HG03558 (cell line): ENCODE results near the gene CYP2C9.

Experiments used
- ATAC-seq: cut with Tn5 transposase; IDR thresholded peaks from one replicate; pipeline ENCODE4 v1.9.1; 2021; ENCODE audit warnings: moderate number of reproducible peaks; ENCODE audit not compliant: unreplicated experiment; ENCODE audit errors: extremely low read depth

The CYP2C9 gene

DNA sequence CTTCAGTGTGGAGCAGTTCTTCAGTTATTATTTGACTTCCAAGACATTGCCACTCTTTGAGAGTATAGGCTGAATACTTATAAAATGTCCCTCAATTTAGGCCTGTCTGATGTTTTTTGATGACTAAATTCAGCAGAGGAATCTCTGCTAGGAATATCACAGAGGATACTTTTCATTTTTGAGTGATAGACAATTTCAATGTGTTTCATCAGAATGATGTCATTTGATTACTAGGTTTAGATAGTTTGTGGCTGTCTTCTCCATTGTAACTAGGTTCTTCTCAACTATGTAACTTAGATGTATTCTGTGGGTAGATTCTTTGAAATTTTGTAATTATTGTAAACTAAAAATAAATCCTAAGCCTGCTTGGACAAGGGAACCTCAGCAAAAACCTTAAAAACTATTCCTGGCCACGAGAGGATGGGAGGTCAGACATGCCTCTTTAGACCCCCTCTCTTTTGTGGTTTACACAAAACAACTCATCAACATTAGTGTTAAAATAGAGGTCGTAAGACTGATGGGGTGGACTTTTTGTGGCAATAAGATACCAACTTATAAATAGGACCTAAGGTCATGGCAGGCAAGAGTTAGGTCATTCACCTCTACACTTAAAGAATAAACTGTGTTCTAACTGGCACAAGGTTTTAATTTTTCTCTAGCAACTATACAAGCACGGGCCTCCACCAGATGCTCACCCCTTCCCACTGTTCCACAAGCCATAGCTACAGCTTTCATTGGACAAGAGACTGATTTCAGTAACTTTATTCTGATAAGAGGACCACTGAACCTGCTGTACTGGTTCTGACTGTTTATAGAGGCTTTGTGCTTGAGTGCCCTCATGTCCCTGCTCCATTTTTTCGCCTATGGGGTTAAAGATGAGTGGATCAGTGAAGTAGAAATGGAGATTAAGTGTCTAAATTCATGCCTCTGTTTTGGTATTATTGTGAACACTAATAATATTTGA is 97.2 kb downstream of the CYP2C9 start:
- ATAC-seq, result no peak

DNA sequence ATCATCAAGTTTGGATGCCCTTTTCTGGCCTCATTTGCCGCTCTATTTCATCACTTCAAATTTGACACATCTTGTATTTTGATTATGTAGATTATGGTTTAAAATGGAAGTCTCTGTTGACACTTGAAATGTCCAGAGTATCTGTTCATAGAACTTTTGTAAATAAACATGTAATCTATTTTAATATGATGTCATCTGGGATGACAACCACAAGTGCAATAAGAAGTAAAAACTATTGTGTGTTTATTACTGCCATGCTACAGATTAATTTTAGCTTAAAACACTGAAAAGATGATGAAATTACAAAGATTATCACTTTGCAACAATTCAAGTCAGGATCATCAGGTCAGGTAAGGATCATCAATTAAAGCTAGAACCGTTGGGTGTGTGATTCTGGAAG is 100.8 kb downstream of the CYP2C9 start:
- ATAC-seq, result no peak
